WTC11 (cell line): ENCODE results near the gene KCNK5. TPM values are rescaled to one million over a fixed set of nuclear protein-coding genes. Genes with fewer than 3 reads are reported as not detected.

Experiments used
- ATAC-seq: fragments of 200-7000 bp; cut with Tn5 transposase; 2 replicates; pipeline ENCODE4 v1.10.0; 2021; ENCODE audit warnings: mild to moderate bottlenecking, moderate library complexity
- CTCF ChIA-PET: fragments of 300-600 bp; sonication (Branson Sonifier 250); formaldehyde crosslinking; loops from one replicate; lab custom pipeline; 2021; ENCODE audit warnings: antibody characterized with exemption; lab: Charles Lee
- POLR2A ChIA-PET: fragments of 350-600 bp; sonication (Branson Sonifier 250); formaldehyde crosslinking; loops from one replicate; lab custom pipeline; 2021; ENCODE audit warnings: antibody characterized with exemption; lab: Charles Lee
- DNase-seq: peaks from one replicate; pipeline ENCODE4 v3.0.0; 2021; ENCODE audit warnings: low spot score
- H3K27ac Mint-ChIP-seq: 2 replicates; pipeline ENCODE4 v1.8.0; 2021; ENCODE audit warnings: mixed read lengths
- H3K27me3 Mint-ChIP-seq: 2 replicates; pipeline ENCODE4 v1.8.0; 2021; ENCODE audit warnings: low read depth, mild to moderate bottlenecking, moderate library complexity, mixed read lengths
- H3K36me3 Mint-ChIP-seq: 2 replicates; pipeline ENCODE4 v1.8.0; 2021; ENCODE audit warnings: mixed read lengths
- H3K4me1 Mint-ChIP-seq: 2 replicates; pipeline ENCODE4 v1.8.0; 2022; ENCODE audit warnings: mixed read lengths
- H3K4me3 Mint-ChIP-seq: 2 replicates; pipeline ENCODE4 v1.8.0; 2021; ENCODE audit warnings: mild to moderate bottlenecking, moderate library complexity, mixed read lengths
- H3K9me3 Mint-ChIP-seq: 2 replicates; pipeline ENCODE4 v1.8.0; 2021; ENCODE audit warnings: mixed read lengths
- AFF4 ChIP-seq: sonication (generic); formaldehyde crosslinking; IDR thresholded peaks from 2 replicates; pipeline ENCODE4 v1.8.1; 2023; ENCODE audit warnings: mild to moderate bottlenecking, missing genetic modification reagents, borderline replicate concordance
- ATF1 ChIP-seq: sonication (generic); formaldehyde crosslinking; IDR thresholded peaks from 2 replicates; pipeline ENCODE4 v1.8.1; 2023; ENCODE audit warnings: mild to moderate bottlenecking, moderate library complexity, missing genetic modification reagents
- CBFB ChIP-seq: sonication (generic); formaldehyde crosslinking; IDR thresholded peaks from 2 replicates; pipeline ENCODE4 v1.8.1; 2022; ENCODE audit warnings: mild to moderate bottlenecking, low read depth, missing genetic modification reagents
- E2F1 ChIP-seq: sonication (generic); formaldehyde crosslinking; IDR thresholded peaks from 2 replicates; pipeline ENCODE4 v1.8.0; 2022; ENCODE audit warnings: mild to moderate bottlenecking, missing genetic modification reagents
- FOXK1 ChIP-seq: sonication (generic); formaldehyde crosslinking; IDR thresholded peaks from 2 replicates; pipeline ENCODE4 v1.8.0; 2022; ENCODE audit warnings: mild to moderate bottlenecking, moderate library complexity, missing genetic modification reagents
- GRHL2 ChIP-seq: fragments of 250-450 bp; sonication (Bioruptor Pico); IDR thresholded peaks from 2 replicates; pipeline ENCODE4 v1.8.0; 2022; ENCODE audit warnings: mild to moderate bottlenecking, moderate library complexity; ENCODE audit not compliant: insufficient replicate concordance, severe bottlenecking
- HMGXB4 ChIP-seq: sonication (generic); formaldehyde crosslinking; IDR thresholded peaks from 2 replicates; pipeline ENCODE4 v1.8.1; 2023; ENCODE audit warnings: mild to moderate bottlenecking, moderate library complexity, missing genetic modification reagents
- MAX ChIP-seq: sonication (generic); formaldehyde crosslinking; IDR thresholded peaks from 2 replicates; pipeline ENCODE4 v1.8.0; 2022; ENCODE audit warnings: mild to moderate bottlenecking, missing genetic modification reagents
- MLX ChIP-seq: sonication (generic); formaldehyde crosslinking; IDR thresholded peaks from 2 replicates; pipeline ENCODE4 v1.8.1; 2023; ENCODE audit warnings: mild to moderate bottlenecking, missing genetic modification reagents, moderate library complexity
- MXD4 ChIP-seq: fragments of 250-450 bp; sonication (Bioruptor Pico); IDR thresholded peaks from 2 replicates; pipeline ENCODE4 v1.8.0; 2021; ENCODE audit warnings: mild to moderate bottlenecking, moderate library complexity, borderline replicate concordance
- MYBL2 ChIP-seq: sonication (generic); formaldehyde crosslinking; IDR thresholded peaks from 2 replicates; pipeline ENCODE4 v1.8.1; 2023; ENCODE audit warnings: mild to moderate bottlenecking, moderate library complexity, missing genetic modification reagents
- NFYB ChIP-seq: sonication (generic); formaldehyde crosslinking; conservative IDR thresholded peaks from 2 replicates; pipeline ENCODE4 v1.8.0; 2022; ENCODE audit warnings: low read depth, missing genetic modification reagents
- PRDM15 ChIP-seq: sonication (generic); formaldehyde crosslinking; IDR thresholded peaks from 2 replicates; pipeline ENCODE4 v1.8.0; 2022; ENCODE audit warnings: missing genetic modification reagents
- RORB ChIP-seq: fragments of 250-450 bp; sonication (Bioruptor Pico); IDR thresholded peaks from 2 replicates; pipeline ENCODE4 v1.9.0; 2021; ENCODE audit warnings: mild to moderate bottlenecking
- TCF7 ChIP-seq: sonication (generic); formaldehyde crosslinking; IDR thresholded peaks from 2 replicates; pipeline ENCODE4 v1.8.0; 2022; ENCODE audit warnings: mild to moderate bottlenecking, low read depth, missing genetic modification reagents, moderate library complexity
- ZNF219 ChIP-seq: sonication (generic); formaldehyde crosslinking; IDR thresholded peaks from 2 replicates; pipeline ENCODE4 v1.8.0; 2023; ENCODE audit warnings: missing genetic modification reagents, mild to moderate bottlenecking, borderline replicate concordance
- ZNF232 ChIP-seq: sonication (generic); formaldehyde crosslinking; IDR thresholded peaks from 2 replicates; pipeline ENCODE4 v1.8.0; 2022; ENCODE audit warnings: mild to moderate bottlenecking, missing genetic modification reagents
- ZNF263 ChIP-seq: sonication (generic); formaldehyde crosslinking; IDR thresholded peaks from 2 replicates; pipeline ENCODE4 v1.8.1; 2022; ENCODE audit warnings: low read depth, mild to moderate bottlenecking, moderate library complexity, missing genetic modification reagents
- ZNF416 ChIP-seq: fragments of 250-450 bp; sonication (Bioruptor Pico); IDR thresholded peaks from 2 replicates; pipeline ENCODE4 v1.9.0; 2021; ENCODE audit warnings: mild to moderate bottlenecking, inconsistent platforms
- total RNA-seq: library from RNA; stranded (reverse); gene quantifications from 3 replicates; pipeline ENCODE4 v1.2.3, GENCODE V29; 2021

Gene KCNK5
- total RNA-seq, 1 experiment from 2014 or later: 41.8 TPM

- POLR2A ChIA-PET: interaction anchor here (0.7 kb wide), 1 partner anchor 368 kb away, joined by 3 read pairs; no protein-coding TSS in a partner anchor
- H3K27me3 Mint-ChIP-seq: peaks cover 8% of the 10 kb centered on the region
- no peak for TF ChIP-seq MYBL2 (CRISPR knock-in tag)
- no peak for TF ChIP-seq ZNF232 (CRISPR knock-in tag)
- TF ChIP-seq ZNF263: no peak
- TF ChIP-seq RORB (CRISPR knock-in tag): no peak
- no peak for TF ChIP-seq AFF4 (CRISPR knock-in tag)
- no peak for TF ChIP-seq ZNF416 (CRISPR knock-in tag)
- TF ChIP-seq ATF1 (CRISPR knock-in tag): no peak
- TF ChIP-seq FOXK1 (CRISPR knock-in tag): no peak
- no peak for TF ChIP-seq TCF7 (CRISPR knock-in tag)
- no peak for TF ChIP-seq GRHL2 (CRISPR knock-in tag)
- TF ChIP-seq CBFB: no peak
- TF ChIP-seq MAX (CRISPR knock-in tag): no peak
- TF ChIP-seq MXD4: no peak
- TF ChIP-seq MLX (CRISPR knock-in tag): no peak
- TF ChIP-seq ZNF219 (CRISPR knock-in tag): no peak
- TF ChIP-seq NFYB (CRISPR knock-in tag): no peak
- TF ChIP-seq, all 79 proteins: peak for 0
- no peak overlapping the region for H3K4me3 Mint-ChIP-seq
- no peak for ATAC-seq
- H3K36me3 Mint-ChIP-seq: peaks cover 19% of the 10 kb centered on the region
- H3K9me3 Mint-ChIP-seq: peaks cover 18% of the 10 kb centered on the region
- CTCF ChIA-PET: interaction anchor here (0.9 to 10.2 kb wide), 13 partner anchors 15 to 212 kb away, joined by 3 to 214 read pairs (median 6); partner anchors contain the start of genes KCNK17 and KCNK5
- H3K4me1 Mint-ChIP-seq: peaks cover 5% of the 10 kb centered on the region
- no peak overlapping the region for H3K27ac Mint-ChIP-seq
- DNase-seq: no peak
These were observed 62.0 kb downstream of the KCNK5 start for GRCh38 chr6:39167321-39167720.

GRCh38 chr6:39166912-39167290 is 62.4 kb downstream of the KCNK5 start:
- no peak for ATAC-seq

More at GRCh38 chr6:39166912-39167290, 62.4 kb downstream of the KCNK5 start:
- TF ChIP-seq ZNF219 (CRISPR knock-in tag) (no peak), E2F1 (CRISPR knock-in tag) (no peak), HMGXB4 (CRISPR knock-in tag) (0 out of 2 replicates have a peak, but pooled peaks have one; percentile 11), PRDM15 (no peak), ZNF416 (CRISPR knock-in tag) (no peak)
- CTCF ChIA-PET: interaction anchor here (0.6 to 10.2 kb wide), 19 partner anchors 15 to 212 kb away, joined by 3 to 214 read pairs (median 4); partner anchors contain the start of genes KCNK17 and KCNK5
- peaks cover 8% of the 10 kb centered on the region for H3K27me3 Mint-ChIP-seq
- DNase-seq: no peak
- H3K9me3 Mint-ChIP-seq: peaks cover 18% of the 10 kb centered on the region
- H3K36me3 Mint-ChIP-seq: peaks cover 17% of the 10 kb centered on the region
- H3K27ac Mint-ChIP-seq: no peak overlapping the region
- H3K4me3 Mint-ChIP-seq: no peak overlapping the region
- POLR2A ChIA-PET: interaction anchor here (0.7 kb wide), 1 partner anchor 368 kb away, joined by 3 read pairs; no protein-coding TSS in a partner anchor
- peaks cover 5% of the 10 kb centered on the region for H3K4me1 Mint-ChIP-seq
